Prostate gland (tissue), 2 donors: ENCODE measurements around the gene GOLT1A.

Source experiments
- CTCF ChIP-seq, 4 experiments: fragments of 200-600 bp in 2 of 4; fragments of 450-650 bp in 2 of 4; sonication (generic) in 2 of 4; IDR thresholded peaks; 1 replicate in 3 of 4; 2 replicates in 1 of 4; pipeline ENCODE4 v1.5.1; 2016 to 2019; ENCODE audit warnings: antibody characterized with exemption in 4 of 4, mild to moderate bottlenecking in 2 of 4, moderate library complexity in 2 of 4
- POLR2A ChIP-seq: fragments of 450-650 bp; IDR thresholded peaks from one replicate; pipeline ENCODE4 v1.6.1; 2016; ENCODE audit warnings: antibody characterized with exemption, mild to moderate bottlenecking
- POLR2AphosphoS5 ChIP-seq: sonication (generic); formaldehyde crosslinking; IDR thresholded peaks from one replicate; pipeline ENCODE4 v1.6.1; 2017; ENCODE audit warnings: antibody characterized with exemption

GRCh38 chr1:204240233-204240632, 26.4 kb upstream of the GOLT1A start:
- TF ChIP-seq CTCF (IDR thresholded peaks at IDR 0.05), result no peak
- no peak for TF ChIP-seq POLR2AphosphoS5
- TF ChIP-seq POLR2A, result no peak
